Erythroblast (primary cell): ENCODE measurements around the gene SHISAL2A.

Experiments
- GATA1 ChIP-seq: IDR thresholded peaks from 2 replicates; pipeline ENCODE4 v1.6.1; 2011; ENCODE audit warnings: low read depth, mild to moderate bottlenecking, control low read depth, low read length, moderate library complexity
- POLR2A ChIP-seq: IDR thresholded peaks from 2 replicates; pipeline ENCODE4 v1.6.1; 2011; ENCODE audit warnings: mild to moderate bottlenecking, low read length

DNA sequence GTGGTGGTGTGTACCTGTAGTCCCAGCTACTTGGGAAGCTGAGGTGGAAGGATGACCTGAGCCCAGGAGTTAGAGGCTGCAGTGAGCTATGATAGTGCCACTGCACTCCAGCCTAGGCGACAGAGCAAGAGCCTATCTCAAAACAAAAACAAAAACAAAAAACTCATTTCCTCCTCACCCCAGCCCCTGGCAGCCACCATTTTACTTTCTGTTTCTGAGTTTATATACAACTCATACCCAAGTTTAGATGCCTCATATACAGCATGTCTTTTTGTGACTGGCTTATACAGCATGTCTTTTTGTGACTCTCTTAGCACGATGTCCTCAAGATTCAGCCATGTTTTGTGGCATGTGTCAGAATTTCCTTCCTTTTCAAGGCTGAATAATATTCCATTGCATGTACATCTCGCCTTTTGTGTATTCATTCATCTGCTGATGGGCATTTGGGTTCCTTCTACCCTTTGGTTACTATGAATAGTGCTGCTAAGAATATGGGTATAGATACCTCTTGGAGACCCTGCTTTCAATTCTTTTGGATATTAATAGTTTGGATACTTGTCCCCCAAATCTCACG is 50.5 kb downstream of the SHISAL2A start:
- no peak for TF ChIP-seq POLR2A
- no peak for TF ChIP-seq GATA1
